ENCODE measurements around the gene RPH3AL. TPM values are rescaled to one million over a fixed set of nuclear protein-coding genes. Genes with fewer than 3 reads are reported as not detected.

RPH3AL gene
- 10.0 and 19.2 TPM in 2 replicates for total RNA-seq

- DNase-seq (ENCODE audit: low read depth in 2 of 2), result peak in 1 of 2 donors; percentile 78
These were observed at the start of gene RPH3AL for GRCh38 chr17:352421-353212. RPH3AL (minus strand) TSS chr17:352807; CDS start chr17:327543, 25,264 bp downstream.

DNA sequence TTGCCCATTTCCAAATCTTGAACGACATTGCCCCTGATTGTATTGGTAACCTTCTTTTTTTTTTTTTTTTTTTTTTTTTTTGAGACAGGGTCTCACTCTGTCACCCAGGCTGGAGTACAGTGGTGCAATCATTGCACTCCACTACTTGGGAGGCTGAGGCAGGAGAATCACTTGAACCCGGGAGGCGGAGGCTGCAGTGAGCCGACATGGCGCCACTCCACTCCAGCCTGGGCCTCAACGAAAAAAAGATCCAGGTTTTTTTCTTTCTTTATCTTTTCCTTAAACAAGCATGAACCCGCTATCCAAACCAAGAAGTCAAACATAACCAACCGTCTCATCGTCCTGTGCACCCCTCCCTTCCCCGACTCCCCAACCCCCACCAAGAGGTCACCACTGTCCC lies 47.6 kb upstream of the RPH3AL start:
- DNase-seq (ENCODE audit: low read depth in 2 of 2), result no peak

GRCh38 chr17:396788-397187 lies 44.2 kb upstream of the RPH3AL start:
- no peak for DNase-seq (ENCODE audit: low read depth in 2 of 2)

GRCh38 chr17:395974-396373 lies 43.4 kb upstream of the RPH3AL start:
- no peak for DNase-seq (ENCODE audit: low read depth in 2 of 2)

GRCh38 chr17:395179-395578 lies 42.6 kb upstream of the RPH3AL start:
- DNase-seq (ENCODE audit: low read depth in 2 of 2), result no peak

DNA sequence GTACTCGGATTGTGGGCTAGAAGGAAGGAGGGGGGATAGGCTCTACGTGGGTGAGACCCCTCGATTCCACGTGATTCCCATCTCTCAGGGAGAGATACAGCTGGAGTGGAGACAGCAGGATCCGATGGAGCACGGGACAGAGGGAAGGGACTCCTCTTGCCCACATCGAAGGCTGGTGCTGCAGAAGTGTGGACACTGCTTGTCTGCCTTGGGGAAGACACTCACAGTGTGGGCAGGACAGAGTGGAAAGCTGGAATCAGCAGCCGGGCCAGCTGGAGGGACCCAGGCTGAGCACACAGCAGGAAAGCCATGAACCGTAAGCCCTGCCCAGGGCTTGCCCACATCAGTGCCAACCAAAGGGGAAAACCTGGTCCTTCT lies 42.1 kb upstream of the RPH3AL start:
- no peak for DNase-seq (ENCODE audit: low read depth in 2 of 2)

DNA sequence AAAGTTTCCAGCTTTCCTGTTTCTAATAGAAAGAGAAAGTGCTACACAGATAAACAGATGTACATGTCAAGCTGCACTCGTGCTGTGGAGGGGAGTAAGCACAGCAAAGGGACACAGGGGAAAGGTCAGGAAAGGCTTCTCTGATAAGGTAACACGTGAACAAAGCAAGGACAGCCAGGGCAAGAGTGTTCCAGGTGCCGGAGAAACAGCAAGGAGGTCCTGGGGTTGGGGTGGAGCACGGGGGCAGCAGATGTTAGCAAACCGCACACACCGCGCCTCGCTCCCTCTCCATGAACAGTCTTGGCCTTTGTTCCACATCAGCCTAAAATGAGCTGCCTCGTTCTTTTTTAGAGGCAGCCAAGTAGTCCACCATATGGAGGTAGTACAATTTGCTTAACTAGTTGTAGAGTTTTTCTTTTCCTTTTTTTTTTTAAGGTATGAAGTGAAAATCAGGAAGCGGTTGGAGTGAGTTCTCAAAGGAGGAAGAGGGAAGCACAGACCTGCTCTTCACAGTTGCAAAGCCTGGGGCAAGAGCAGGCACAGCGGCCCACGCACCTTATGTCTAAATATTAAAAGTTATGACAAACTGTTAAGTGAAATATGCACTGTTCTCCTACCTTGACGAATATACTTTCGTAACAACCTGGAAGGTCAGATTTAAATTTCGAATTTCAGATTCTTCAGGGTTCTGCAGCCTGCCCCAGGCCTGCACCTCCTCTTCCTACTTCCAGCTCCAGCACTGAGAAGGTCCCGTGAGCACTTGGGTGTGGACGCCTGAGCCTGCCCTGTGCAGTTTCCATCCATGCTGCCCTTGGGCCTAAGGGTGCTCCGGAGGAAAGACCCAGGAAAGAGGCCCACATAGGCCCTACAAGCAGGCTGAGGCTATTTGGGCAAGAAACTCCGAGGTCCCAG lies 41.5 kb upstream of the RPH3AL start:
- DNase-seq (ENCODE audit: low read depth in 2 of 2), result no peak

- DNase-seq (ENCODE audit: low read depth in 2 of 2), result no peak
These were observed 39.2 kb upstream of the RPH3AL start for GRCh38 chr17:391850-392249.

DNA sequence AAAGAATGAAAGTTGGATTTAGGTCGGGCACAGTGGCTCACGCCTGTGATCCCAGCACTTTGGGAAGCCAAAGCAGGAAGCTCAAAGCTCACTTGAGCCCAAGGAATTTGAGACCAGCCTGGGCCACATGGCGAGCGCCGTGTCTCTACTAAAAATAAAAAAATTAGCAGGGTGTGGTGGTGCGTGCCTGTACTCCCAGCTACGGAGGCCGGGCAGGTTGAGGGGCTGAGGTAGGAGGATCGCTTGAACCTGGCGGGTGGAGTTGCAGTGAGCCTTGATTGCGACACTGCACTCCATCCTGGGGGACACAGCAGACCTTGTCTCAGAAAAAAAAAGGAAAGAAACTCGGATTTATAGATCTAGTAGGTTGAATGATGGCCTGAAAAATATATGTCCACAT lies 37.4 kb upstream of the RPH3AL start:
- DNase-seq (ENCODE audit: low read depth in 2 of 2), result no peak

DNA sequence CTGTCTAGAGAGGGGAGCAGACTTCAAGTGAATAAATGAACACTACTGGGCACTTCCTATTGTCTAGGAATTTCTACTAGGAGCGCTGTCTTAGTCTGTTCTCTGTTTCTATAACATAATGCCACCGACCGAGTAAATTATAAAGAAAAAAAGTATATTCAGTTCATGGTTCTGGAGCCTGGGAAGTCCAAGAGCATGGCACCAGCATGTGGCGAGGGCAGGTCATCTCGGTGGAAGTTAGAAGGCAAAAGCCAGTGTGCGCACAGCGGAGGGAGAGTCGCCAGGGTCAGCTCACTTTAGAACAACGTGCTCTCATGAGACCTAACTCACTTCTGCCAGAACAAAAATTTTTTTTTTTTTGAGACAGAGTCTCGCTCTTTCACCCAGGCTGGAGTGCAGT lies 35.5 kb upstream of the RPH3AL start:
- DNase-seq (ENCODE audit: low read depth in 2 of 2), result no peak

- peak in 1 of 2 donors; percentile 43 for DNase-seq (ENCODE audit: low read depth in 2 of 2)
These were observed 33.7 kb upstream of the RPH3AL start for GRCh38 chr17:386141-386876.

DNA sequence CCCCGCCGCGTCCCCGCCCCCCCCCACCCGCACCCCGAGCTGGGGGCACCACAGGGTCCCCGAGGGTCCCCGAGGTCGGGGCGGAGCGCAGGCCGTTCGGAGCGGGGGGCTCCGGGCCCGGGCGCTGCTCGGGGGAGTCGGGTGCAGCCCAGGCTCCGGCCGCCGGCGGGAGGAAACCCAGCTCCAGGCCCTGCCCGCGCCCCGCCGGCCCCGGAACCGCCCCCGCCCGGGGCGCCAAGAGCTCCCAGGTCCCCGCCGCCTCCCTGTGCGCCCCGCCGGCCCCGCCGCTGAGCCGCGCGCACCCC lies 33.2 kb upstream of the RPH3AL start:
- no peak for DNase-seq (ENCODE audit: low read depth in 2 of 2)

- DNase-seq (ENCODE audit: low read depth in 2 of 2), result peak in 1 of 2 donors; percentile 20
These were observed 32.7 kb upstream of the RPH3AL start for GRCh38 chr17:385178-385835.

DNA sequence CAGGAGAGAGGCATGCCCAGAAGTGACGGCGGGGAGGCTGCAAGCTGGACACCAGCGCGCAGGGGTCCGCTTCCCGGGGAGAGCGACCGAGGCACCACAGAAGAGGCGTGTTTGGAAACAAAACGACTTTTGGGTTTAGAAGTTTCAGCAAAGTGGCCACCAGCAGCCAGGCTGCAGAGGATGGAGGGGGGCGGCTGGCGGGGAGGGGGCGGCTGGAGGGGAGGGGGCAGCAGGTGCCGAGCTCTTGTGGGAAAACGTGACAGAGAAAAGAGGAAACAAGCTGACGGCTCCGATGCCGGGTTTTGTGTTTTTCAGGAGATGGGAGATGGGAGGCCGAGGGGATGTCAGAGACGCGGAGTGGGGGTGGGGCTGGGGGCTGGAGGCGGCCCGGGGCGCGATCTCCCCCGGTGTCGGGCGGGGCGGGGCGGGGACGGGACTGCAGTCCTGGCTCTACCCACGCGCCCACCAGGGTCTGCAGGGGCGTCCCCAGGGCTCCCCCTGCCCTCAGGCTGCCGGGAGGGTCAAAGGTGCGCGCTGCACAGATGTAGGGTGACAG lies 32.1 kb upstream of the RPH3AL start:
- no peak for DNase-seq (ENCODE audit: low read depth in 2 of 2)

DNA sequence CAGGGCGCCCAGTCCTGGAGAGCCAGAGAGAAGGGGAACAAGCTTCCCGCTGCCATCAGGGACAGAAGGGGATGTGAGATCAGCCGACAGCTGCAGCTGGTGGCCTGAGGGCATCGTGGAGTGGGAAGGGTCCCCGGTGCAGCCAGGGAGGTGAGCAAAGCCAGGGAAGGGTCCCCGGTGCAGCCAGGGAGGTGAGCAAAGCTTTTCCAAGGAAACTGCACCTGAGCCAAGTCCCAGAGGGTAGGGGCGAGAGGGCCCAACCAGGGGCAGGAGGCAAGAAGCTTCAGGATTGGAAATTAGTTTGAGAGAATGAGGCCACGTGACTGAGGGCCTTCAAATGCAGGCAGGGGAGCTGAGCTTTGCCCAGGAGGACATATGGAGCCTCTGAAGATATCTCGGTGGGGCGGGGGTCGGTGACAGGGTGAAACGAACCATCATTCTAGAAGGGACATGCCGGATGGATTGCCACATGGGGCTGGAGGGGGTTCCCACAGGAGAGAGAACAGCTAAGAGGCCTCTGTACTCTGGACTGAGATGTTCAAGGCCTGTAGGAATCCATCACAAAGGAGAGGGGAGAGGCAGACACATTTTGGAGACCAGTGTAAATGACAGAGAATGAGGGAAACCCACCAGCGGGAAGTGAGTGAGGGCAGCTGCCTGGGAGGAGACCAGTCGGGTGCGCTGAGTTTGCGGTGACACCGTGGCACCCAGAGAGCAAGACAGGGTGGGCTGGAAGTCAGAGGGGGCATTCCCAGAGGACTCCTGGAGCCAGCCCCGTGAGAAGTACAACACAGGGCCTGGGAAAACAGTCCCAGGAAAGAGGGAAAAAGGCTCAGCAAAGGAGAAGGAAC lies 31.4 kb upstream of the RPH3AL start:
- DNase-seq (ENCODE audit: low read depth in 2 of 2), result no peak

GRCh38 chr17:382644-383533 lies 30.3 kb upstream of the RPH3AL start:
- DNase-seq (ENCODE audit: low read depth in 2 of 2), result no peak

DNA sequence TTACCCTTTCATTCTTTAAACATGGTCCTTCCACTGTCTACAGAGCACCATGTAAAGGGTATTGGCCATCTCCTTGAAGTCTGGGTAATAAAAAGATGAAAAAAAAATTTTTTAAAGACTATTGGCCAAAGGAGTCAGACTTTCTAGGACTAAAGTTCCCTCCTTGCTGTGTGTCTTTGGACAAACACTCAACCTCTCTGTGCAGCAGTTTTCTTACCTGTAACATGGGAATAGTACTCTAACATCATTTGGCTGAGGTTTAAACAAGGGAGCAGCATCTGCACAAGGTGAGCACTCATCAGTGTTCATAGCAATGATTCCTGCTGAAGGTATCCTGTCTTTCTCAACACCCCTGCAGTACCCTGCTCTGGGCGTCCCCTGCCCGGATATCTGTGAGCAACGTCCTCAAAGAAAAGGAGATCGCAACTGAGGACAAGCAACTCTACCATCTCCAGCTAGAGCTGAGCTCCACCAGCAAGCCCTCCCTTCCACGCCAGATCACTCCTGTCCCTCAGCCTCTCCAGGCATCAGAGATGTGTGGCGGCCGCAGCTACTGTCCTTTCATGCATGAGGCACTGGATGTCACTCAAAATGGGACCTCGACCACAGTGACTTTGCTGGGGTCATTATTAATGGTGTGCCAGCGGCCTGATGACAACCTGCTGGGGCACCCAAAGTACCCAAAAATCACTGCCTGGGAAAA lies 29.5 kb upstream of the RPH3AL start:
- DNase-seq (ENCODE audit: low read depth in 2 of 2), result no peak

DNA sequence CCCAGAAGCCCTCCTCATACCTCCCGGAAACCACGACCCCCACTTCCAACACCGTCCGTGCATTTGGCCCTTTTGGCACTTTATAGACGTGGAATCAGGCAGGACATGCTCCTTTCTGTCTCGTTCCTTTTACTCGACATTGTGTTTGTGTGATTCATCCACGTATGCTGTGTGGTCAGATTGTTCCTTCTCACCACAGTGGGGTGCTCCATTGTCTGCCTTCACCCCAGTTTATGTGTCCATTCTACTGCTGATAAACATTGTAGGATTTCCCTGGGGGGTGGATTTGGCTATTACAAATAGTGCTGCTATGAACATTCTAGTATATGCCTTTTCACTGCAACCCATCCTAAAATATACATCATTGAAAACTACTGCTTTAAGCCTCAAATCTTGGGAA lies 28.9 kb upstream of the RPH3AL start:
- no peak for DNase-seq (ENCODE audit: low read depth in 2 of 2)
